Measurements from ENCODE around the gene SYK. TPM values are rescaled to one million over a fixed set of nuclear protein-coding genes. Genes with fewer than 3 reads are reported as not detected.

SYK gene
- total RNA-seq, 4 donors from 2014 or later, result 50.7 to 107 (median 87.1) TPM

GRCh38 chr9:90872835-90873294 lies 71.2 kb downstream of the SYK start:
- H3K27me3 ChIP-seq, result no peaks in the 10 kb centered on the region
- intact Hi-C loops (cut with DNase I), result no loop called here
- no peak overlapping the region for H3K4me3 ChIP-seq (replicated peaks in 1 of 3)
- no peaks in the 10 kb centered on the region for H3K4me1 ChIP-seq
- H3K36me3 ChIP-seq, result peaks cover 0 to 8% of the 10 kb centered on the region in 2 donors
- H3K9me3 ChIP-seq, result no peaks in the 10 kb centered on the region
- 61 to 65% methylated on average over 8 of the region's 8 CpGs for WGBS, 2 donors
- TF ChIP-seq POLR2A (IDR thresholded peaks at IDR 0.05) (no peak), CTCF (IDR thresholded peaks at IDR 0.05) (no peak)
- no peak for DNase-seq
- no peak overlapping the region for H3K27ac ChIP-seq

GRCh38 chr9:90873422-90873821 lies 71.8 kb downstream of the SYK start:
- DNase-seq, result no peak
- WGBS, 2 donors, result 87 to 96% methylated on average over 2 of the region's 2 CpGs

GRCh38 chr9:90874194-90874593 lies 72.6 kb downstream of the SYK start:
- no peak for DNase-seq
- Histone ChIP-seq H3K36me3 (peaks cover 0 to 8% of the 10 kb centered on the region in 2 donors), H3K27me3 (no peaks in the 10 kb centered on the region), H3K9me3 (no peaks in the 10 kb centered on the region), H3K4me3 (replicated peaks in 1 of 3) (no peak overlapping the region), H3K4me1 (peaks cover 3 to 5% of the 10 kb centered on the region in 2 donors), H3K27ac (no peak overlapping the region)
- TF ChIP-seq POLR2A (IDR thresholded peaks at IDR 0.05) (no peak), CTCF (IDR thresholded peaks at IDR 0.05) (no peak)
- intact Hi-C loops (cut with DNase I), result no loop called here
- 85 to 87% methylated on average over 8 of the region's 8 CpGs for WGBS, 2 donors

More at GRCh38 chr9:90873422-90873821, 71.8 kb downstream of the SYK start:
- H3K4me1 ChIP-seq, result peaks cover 0 to 2% of the 10 kb centered on the region in 2 donors
- intact Hi-C loops (cut with DNase I), result no loop called here
- no peak overlapping the region for H3K4me3 ChIP-seq (replicated peaks in 1 of 3)
- H3K27me3 ChIP-seq, result no peaks in the 10 kb centered on the region
- H3K9me3 ChIP-seq, result no peaks in the 10 kb centered on the region
- peaks cover 0 to 8% of the 10 kb centered on the region in 2 donors for H3K36me3 ChIP-seq
- H3K27ac ChIP-seq, result no peak overlapping the region
- TF ChIP-seq CTCF (IDR thresholded peaks at IDR 0.05), result no peak
- no peak for TF ChIP-seq POLR2A (IDR thresholded peaks at IDR 0.05)

- DNase-seq, result peak in 1 of 2 donors; percentile 47
- no peaks in the 10 kb centered on the region for H3K27me3 ChIP-seq
These were observed 76.9 kb downstream of the SYK start for GRCh38 chr9:90878562-90878961.

More at GRCh38 chr9:90878562-90878961, 76.9 kb downstream of the SYK start:
- WGBS, 2 donors, result 34 to 77% methylated on average over 5 of the region's 5 CpGs
- TF ChIP-seq POLR2A (IDR thresholded peaks at IDR 0.05) (no peak), CTCF (IDR thresholded peaks at IDR 0.05) (no peak)
- peaks cover 4 to 13% of the 10 kb centered on the region in 2 donors for H3K36me3 ChIP-seq
- H3K27ac ChIP-seq, result peak overlapping the region in 1 of 3 donors; percentile 53
- peaks cover 5 to 7% of the 10 kb centered on the region in 2 donors for H3K4me1 ChIP-seq
- no peak overlapping the region for H3K4me3 ChIP-seq (replicated peaks in 1 of 3)
- H3K9me3 ChIP-seq, result no peaks in the 10 kb centered on the region
- intact Hi-C loops (cut with DNase I), result no loop called here

Measured in thyroid gland (tissue), 4 donors.